HEK293 (cell line): Measurements from ENCODE around the gene KRT17.

ENCODE experiments used
- CTCF ChIA-PET: fragments of 350-600 bp; formaldehyde crosslinking; extraction: SDS; loops from one replicate; lab custom pipeline; 2021; ENCODE audit warnings: antibody characterized with exemption; lab: Yijun Ruan, JAX
- POLR2A ChIA-PET: fragments of 300-600 bp; formaldehyde crosslinking; extraction: SDS; loops from one replicate; lab custom pipeline; 2020; ENCODE audit warnings: antibody characterized with exemption, inconsistent platforms; lab: Yijun Ruan, JAX
- H3K27ac ChIP-seq: fragments of 200-500 bp; sonication (Bioruptor generic); 2 replicates; pipeline ENCODE4 v1.5.1; 2014; ENCODE audit warnings: low read depth, low read length, control low read depth, inconsistent platforms; ENCODE audit errors: extremely low read depth
- H3K36me3 ChIP-seq, 2 experiments: fragments of 200-500 bp in 1 of 2; sonication (Bioruptor generic) in 1 of 2; 1 replicate in 1 of 2; 2 replicates in 1 of 2; pipeline ENCODE4 v1.5.1; 2014 to 2017; ENCODE audit warnings: inconsistent platforms in 2 of 2, low read length in 2 of 2; ENCODE audit not compliant: control insufficient read depth in 2 of 2, insufficient read depth in 1 of 2
- H3K4me1 ChIP-seq: fragments of 200-500 bp; sonication (Bioruptor generic); 2 replicates; pipeline ENCODE4 v1.5.1; 2014; ENCODE audit warnings: mild to moderate bottlenecking, low read length, inconsistent platforms; ENCODE audit not compliant: control insufficient read depth, insufficient read depth
- H3K4me3 ChIP-seq: 2 replicates; pipeline ENCODE4 v1.5.1; 2011; ENCODE audit warnings: low read depth, mild to moderate bottlenecking, control low read depth, low read length, moderate library complexity
- H3K9me3 ChIP-seq: fragments of 200-500 bp; sonication (Bioruptor generic); 2 replicates; pipeline ENCODE4 v1.5.1; 2014; ENCODE audit warnings: low read depth, low read length, inconsistent platforms; ENCODE audit not compliant: control insufficient read depth, insufficient read depth
- GLI4 ChIP-seq: fragments of 450-650 bp; formaldehyde crosslinking; IDR thresholded peaks from 2 replicates; pipeline ENCODE4 v1.5.1; 2016; ENCODE audit warnings: missing biosample characterization, missing genetic modification characterization
- ZBTB20 ChIP-seq: fragments of 450-650 bp; formaldehyde crosslinking; IDR thresholded peaks from 2 replicates; pipeline ENCODE4 v1.5.1; 2016; ENCODE audit warnings: missing biosample characterization, missing genetic modification characterization
- ZBTB7A ChIP-seq: fragments of 450-650 bp; formaldehyde crosslinking; IDR thresholded peaks from 2 replicates; pipeline ENCODE4 v1.5.1; 2016; ENCODE audit warnings: low read depth, missing biosample characterization, missing genetic modification characterization
- ZEB2 ChIP-seq: fragments of 450-650 bp; formaldehyde crosslinking; IDR thresholded peaks from 2 replicates; pipeline ENCODE4 v1.5.1; 2016; ENCODE audit warnings: missing biosample characterization, missing genetic modification characterization
- ZNF221 ChIP-seq: fragments of 450-650 bp; formaldehyde crosslinking; IDR thresholded peaks from 2 replicates; pipeline ENCODE4 v1.5.1; 2017; ENCODE audit warnings: missing biosample characterization, missing genetic modification characterization, borderline replicate concordance
- ZNF292 ChIP-seq: fragments of 450-650 bp; formaldehyde crosslinking; IDR thresholded peaks from 2 replicates; pipeline ENCODE4 v1.5.1; 2016; ENCODE audit warnings: low read depth, missing biosample characterization, missing genetic modification characterization, borderline replicate concordance
- ZNF391 ChIP-seq: fragments of 450-650 bp; formaldehyde crosslinking; IDR thresholded peaks from 2 replicates; pipeline ENCODE4 v1.5.1; 2016; ENCODE audit warnings: low read depth, missing biosample characterization, missing genetic modification characterization, borderline replicate concordance
- ZNF530 ChIP-seq: fragments of 450-650 bp; formaldehyde crosslinking; IDR thresholded peaks from 2 replicates; pipeline ENCODE4 v1.5.1; 2016; ENCODE audit warnings: low read depth, missing biosample characterization, missing genetic modification characterization
- ZNF558 ChIP-seq: fragments of 450-650 bp; formaldehyde crosslinking; IDR thresholded peaks from 2 replicates; pipeline ENCODE4 v1.5.1; 2016; ENCODE audit warnings: missing biosample characterization, missing genetic modification characterization
- ZNF596 ChIP-seq: fragments of 450-650 bp; IDR thresholded peaks from 2 replicates; pipeline ENCODE4 v1.5.0; 2018; ENCODE audit warnings: missing biosample characterization, mild to moderate bottlenecking, missing genetic modification characterization, moderate library complexity
- ZNF623 ChIP-seq: fragments of 450-650 bp; formaldehyde crosslinking; IDR thresholded peaks from 2 replicates; pipeline ENCODE4 v1.5.1; 2016; ENCODE audit warnings: missing biosample characterization, missing genetic modification characterization
- ZNF664 ChIP-seq: fragments of 450-650 bp; formaldehyde crosslinking; IDR thresholded peaks from 2 replicates; pipeline ENCODE4 v1.5.1; 2016; ENCODE audit warnings: missing biosample characterization, missing genetic modification characterization
- ZNF76 ChIP-seq: fragments of 450-650 bp; formaldehyde crosslinking; IDR thresholded peaks from 2 replicates; pipeline ENCODE4; 2016; ENCODE audit warnings: low read depth, missing biosample characterization, missing genetic modification characterization, borderline replicate concordance
- ZNF791 ChIP-seq: fragments of 450-650 bp; formaldehyde crosslinking; IDR thresholded peaks from 2 replicates; pipeline ENCODE4 v1.5.1; 2016; ENCODE audit warnings: missing biosample characterization, missing genetic modification characterization
- ZNF830 ChIP-seq: fragments of 450-650 bp; IDR thresholded peaks from 2 replicates; pipeline ENCODE4 v1.5.0; 2018; ENCODE audit warnings: missing biosample characterization, missing genetic modification characterization, low read depth, mild to moderate bottlenecking, moderate library complexity
- ZNF843 ChIP-seq: fragments of 450-650 bp; formaldehyde crosslinking; IDR thresholded peaks from 2 replicates; pipeline ENCODE4 v1.5.1; 2016; ENCODE audit warnings: missing biosample characterization, missing genetic modification characterization
- TF ChIP-seq, protein P1 (sequence below): fragments of 450-650 bp; formaldehyde crosslinking; IDR thresholded peaks from 2 replicates; pipeline ENCODE4 v1.5.1; 2016; ENCODE audit warnings: missing biosample characterization, missing genetic modification characterization, borderline replicate concordance
- TF ChIP-seq, protein P2 (sequence below): fragments of 450-650 bp; formaldehyde crosslinking; IDR thresholded peaks from 2 replicates; pipeline ENCODE4 v1.5.1; 2016; ENCODE audit warnings: missing biosample characterization, missing genetic modification characterization
- TF ChIP-seq, protein P3 (sequence below): fragments of 450-650 bp; formaldehyde crosslinking; IDR thresholded peaks from 2 replicates; pipeline ENCODE4 v1.5.1; 2017; ENCODE audit warnings: missing biosample characterization, mild to moderate bottlenecking, missing genetic modification characterization, moderate library complexity
- TF ChIP-seq, protein P4 (sequence below): fragments of 450-650 bp; IDR thresholded peaks from 2 replicates; pipeline ENCODE4 v1.5.1; 2018; ENCODE audit warnings: missing biosample characterization, missing genetic modification characterization
- TF ChIP-seq, protein P5 (sequence below): fragments of 450-650 bp; formaldehyde crosslinking; IDR thresholded peaks from 2 replicates; pipeline ENCODE4 v1.5.1; 2017; ENCODE audit warnings: missing biosample characterization, missing genetic modification characterization
- TF ChIP-seq, protein P6 (sequence below): fragments of 450-650 bp; formaldehyde crosslinking; IDR thresholded peaks from 2 replicates; pipeline ENCODE4 v1.5.1; 2016; ENCODE audit warnings: missing biosample characterization, missing genetic modification characterization

Gene KRT17

DNA sequence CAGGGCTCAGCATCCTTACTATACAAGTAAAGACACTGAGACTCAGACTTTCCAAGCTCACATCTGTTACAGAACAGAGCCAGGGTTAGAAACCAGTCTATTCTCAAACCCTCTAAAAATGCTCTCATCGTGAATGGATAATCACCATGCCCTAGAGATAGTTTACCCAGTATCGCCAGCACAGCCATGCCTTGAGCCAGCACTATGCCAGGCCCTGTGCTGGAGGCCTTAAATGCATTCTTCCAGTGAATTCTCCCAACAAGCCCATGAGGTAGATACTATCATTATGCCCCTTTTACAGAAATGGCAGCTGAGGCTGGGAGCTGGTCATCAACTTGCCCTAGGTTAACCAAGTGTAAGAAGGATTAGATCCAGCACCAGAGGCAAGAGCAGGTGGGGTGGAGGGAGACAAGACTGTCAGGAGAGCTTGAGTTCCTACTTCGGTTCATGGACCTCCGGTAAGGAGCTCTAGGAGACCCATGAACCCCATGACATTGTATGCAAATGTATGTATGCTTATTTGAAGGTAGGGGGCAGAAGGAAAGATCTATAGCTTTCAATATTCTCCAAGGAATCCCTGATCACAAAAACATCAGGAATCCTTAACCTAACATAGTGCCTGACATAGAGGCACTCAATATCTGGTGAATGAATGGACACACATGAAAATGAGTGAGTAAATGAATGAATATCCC lies 42.9 kb downstream of the KRT17 start:
- CTCF ChIA-PET = interaction anchor here (0.7 to 3.2 kb wide), 15 partner anchors 9 to 769 kb away, joined by 3 to 40 read pairs (median 4); no protein-coding TSS in a partner anchor
- Histone ChIP-seq H3K4me1 (no peaks in the 10 kb centered on the region; the same call in 1 of the 2 replicates), H3K36me3 (no peaks in the 10 kb centered on the region), H3K4me3 (no peak overlapping the region), H3K9me3 (no peaks in the 10 kb centered on the region), H3K27ac (no peak overlapping the region)
- POLR2A ChIA-PET = interaction anchor here (0.5 to 1.0 kb wide), 2 partner anchors 67 to 107 kb away, joined by 3 to 6 read pairs; no protein-coding TSS in a partner anchor
- TF ChIP-seq, protein P1, sequence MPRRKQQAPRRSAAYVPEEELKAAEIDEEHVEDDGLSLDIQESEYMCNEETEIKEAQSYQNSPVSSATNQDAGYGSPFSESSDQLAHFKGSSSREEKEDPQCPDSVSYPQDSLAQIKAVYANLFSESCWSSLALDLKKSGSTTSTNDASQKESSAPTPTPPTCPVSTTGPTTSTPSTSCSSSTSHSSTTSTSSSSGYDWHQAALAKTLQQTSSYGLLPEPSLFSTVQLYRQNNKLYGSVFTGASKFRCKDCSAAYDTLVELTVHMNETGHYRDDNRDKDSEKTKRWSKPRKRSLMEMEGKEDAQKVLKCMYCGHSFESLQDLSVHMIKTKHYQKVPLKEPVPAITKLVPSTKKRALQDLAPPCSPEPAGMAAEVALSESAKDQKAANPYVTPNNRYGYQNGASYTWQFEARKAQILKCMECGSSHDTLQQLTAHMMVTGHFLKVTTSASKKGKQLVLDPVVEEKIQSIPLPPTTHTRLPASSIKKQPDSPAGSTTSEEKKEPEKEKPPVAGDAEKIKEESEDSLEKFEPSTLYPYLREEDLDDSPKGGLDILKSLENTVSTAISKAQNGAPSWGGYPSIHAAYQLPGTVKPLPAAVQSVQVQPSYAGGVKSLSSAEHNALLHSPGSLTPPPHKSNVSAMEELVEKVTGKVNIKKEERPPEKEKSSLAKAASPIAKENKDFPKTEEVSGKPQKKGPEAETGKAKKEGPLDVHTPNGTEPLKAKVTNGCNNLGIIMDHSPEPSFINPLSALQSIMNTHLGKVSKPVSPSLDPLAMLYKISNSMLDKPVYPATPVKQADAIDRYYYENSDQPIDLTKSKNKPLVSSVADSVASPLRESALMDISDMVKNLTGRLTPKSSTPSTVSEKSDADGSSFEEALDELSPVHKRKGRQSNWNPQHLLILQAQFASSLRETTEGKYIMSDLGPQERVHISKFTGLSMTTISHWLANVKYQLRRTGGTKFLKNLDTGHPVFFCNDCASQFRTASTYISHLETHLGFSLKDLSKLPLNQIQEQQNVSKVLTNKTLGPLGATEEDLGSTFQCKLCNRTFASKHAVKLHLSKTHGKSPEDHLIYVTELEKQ (tag by site-specific recombination) = no peak
- TF ChIP-seq ZNF596 (no peak), ZBTB20 (tag by site-specific recombination) (no peak), ZNF530 (tag by site-specific recombination) (no peak), ZNF76 (tag by site-specific recombination) (no peak), ZNF292 (tag by site-specific recombination) (no peak), GLI4 (tag by site-specific recombination) (no peak), ZNF623 (tag by site-specific recombination) (no peak), ZNF843 (no peak), ZNF830 (tag by site-specific recombination) (no peak), ZBTB7A (no peak), ZNF791 (tag by site-specific recombination) (no peak)
- TF ChIP-seq, protein P2, sequence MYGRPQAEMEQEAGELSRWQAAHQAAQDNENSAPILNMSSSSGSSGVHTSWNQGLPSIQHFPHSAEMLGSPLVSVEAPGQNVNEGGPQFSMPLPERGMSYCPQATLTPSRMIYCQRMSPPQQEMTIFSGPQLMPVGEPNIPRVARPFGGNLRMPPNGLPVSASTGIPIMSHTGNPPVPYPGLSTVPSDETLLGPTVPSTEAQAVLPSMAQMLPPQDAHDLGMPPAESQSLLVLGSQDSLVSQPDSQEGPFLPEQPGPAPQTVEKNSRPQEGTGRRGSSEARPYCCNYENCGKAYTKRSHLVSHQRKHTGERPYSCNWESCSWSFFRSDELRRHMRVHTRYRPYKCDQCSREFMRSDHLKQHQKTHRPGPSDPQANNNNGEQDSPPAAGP (tag by site-specific recombination) = no peak
- TF ChIP-seq, protein P3, sequence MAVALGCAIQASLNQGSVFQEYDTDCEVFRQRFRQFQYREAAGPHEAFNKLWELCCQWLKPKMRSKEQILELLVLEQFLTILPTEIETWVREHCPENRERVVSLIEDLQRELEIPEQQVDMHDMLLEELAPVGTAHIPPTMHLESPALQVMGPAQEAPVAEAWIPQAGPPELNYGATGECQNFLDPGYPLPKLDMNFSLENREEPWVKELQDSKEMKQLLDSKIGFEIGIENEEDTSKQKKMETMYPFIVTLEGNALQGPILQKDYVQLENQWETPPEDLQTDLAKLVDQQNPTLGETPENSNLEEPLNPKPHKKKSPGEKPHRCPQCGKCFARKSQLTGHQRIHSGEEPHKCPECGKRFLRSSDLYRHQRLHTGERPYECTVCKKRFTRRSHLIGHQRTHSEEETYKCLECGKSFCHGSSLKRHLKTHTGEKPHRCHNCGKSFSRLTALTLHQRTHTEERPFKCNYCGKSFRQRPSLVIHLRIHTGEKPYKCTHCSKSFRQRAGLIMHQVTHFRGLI (tag by site-specific recombination) = no peak

DNA sequence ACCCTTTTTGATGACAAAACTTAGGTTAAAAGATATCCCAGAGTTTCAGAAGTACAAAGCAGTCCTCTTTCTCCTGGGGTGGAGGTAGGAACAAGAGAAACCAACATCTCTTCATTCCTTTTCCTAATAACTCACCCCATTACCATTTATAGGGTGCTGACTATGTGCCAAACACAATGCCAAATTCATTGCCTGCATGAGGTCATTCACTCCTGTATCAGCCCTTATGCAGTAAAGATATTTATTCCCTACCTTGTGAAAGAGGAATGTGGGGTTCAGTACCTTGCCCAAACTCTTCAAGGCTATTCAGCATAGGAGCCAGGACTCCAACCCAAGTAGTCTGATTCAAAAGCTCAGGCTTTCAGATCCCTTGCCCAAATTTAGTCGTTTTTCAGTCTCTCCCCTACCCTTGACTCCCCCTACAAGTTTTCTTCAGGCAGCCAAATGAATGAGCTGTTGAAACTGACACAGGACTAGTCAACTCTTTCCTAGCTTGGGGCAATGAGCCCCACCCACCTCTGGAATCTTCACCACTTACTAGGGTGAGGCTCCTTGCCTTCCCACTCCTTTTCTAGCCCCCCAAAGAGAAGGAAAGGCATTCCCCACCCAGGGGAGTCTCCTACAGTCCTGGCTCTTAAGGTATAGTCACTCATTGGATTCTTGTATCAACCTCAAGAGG lies 43.5 kb downstream of the KRT17 start:
- H3K4me3 ChIP-seq = no peak overlapping the region
- POLR2A ChIA-PET = interaction anchor here (0.5 to 1.0 kb wide), 2 partner anchors 68 to 108 kb away, joined by 3 to 6 read pairs; no protein-coding TSS in a partner anchor
- H3K4me1 ChIP-seq = no peaks in the 10 kb centered on the region; the same call in 1 of the 2 replicates
- no peak overlapping the region for H3K27ac ChIP-seq
- no peaks in the 10 kb centered on the region for H3K9me3 ChIP-seq
- H3K36me3 ChIP-seq = no peaks in the 10 kb centered on the region
- CTCF ChIA-PET = interaction anchor here (0.7 to 3.2 kb wide), 11 partner anchors 10 to 87 kb away, joined by 3 to 40 read pairs (median 4); no protein-coding TSS in a partner anchor
- no peak for TF ChIP-seq ZNF221 (tag by site-specific recombination)
- TF ChIP-seq ZNF623 (tag by site-specific recombination) = no peak
- TF ChIP-seq, protein P4, sequence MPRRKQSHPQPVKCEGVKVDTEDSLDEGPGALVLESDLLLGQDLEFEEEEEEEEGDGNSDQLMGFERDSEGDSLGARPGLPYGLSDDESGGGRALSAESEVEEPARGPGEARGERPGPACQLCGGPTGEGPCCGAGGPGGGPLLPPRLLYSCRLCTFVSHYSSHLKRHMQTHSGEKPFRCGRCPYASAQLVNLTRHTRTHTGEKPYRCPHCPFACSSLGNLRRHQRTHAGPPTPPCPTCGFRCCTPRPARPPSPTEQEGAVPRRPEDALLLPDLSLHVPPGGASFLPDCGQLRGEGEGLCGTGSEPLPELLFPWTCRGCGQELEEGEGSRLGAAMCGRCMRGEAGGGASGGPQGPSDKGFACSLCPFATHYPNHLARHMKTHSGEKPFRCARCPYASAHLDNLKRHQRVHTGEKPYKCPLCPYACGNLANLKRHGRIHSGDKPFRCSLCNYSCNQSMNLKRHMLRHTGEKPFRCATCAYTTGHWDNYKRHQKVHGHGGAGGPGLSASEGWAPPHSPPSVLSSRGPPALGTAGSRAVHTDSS (tag by site-specific recombination) = no peak
- TF ChIP-seq ZEB2 (tag by site-specific recombination) = no peak
- TF ChIP-seq ZNF391 (tag by site-specific recombination) = no peak
- TF ChIP-seq ZNF558 (tag by site-specific recombination) = no peak
- TF ChIP-seq, protein P5, sequence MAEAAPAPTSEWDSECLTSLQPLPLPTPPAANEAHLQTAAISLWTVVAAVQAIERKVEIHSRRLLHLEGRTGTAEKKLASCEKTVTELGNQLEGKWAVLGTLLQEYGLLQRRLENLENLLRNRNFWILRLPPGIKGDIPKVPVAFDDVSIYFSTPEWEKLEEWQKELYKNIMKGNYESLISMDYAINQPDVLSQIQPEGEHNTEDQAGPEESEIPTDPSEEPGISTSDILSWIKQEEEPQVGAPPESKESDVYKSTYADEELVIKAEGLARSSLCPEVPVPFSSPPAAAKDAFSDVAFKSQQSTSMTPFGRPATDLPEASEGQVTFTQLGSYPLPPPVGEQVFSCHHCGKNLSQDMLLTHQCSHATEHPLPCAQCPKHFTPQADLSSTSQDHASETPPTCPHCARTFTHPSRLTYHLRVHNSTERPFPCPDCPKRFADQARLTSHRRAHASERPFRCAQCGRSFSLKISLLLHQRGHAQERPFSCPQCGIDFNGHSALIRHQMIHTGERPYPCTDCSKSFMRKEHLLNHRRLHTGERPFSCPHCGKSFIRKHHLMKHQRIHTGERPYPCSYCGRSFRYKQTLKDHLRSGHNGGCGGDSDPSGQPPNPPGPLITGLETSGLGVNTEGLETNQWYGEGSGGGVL (tag by site-specific recombination) = no peak
- TF ChIP-seq ZNF664 (tag by site-specific recombination) = no peak
- TF ChIP-seq, protein P6, sequence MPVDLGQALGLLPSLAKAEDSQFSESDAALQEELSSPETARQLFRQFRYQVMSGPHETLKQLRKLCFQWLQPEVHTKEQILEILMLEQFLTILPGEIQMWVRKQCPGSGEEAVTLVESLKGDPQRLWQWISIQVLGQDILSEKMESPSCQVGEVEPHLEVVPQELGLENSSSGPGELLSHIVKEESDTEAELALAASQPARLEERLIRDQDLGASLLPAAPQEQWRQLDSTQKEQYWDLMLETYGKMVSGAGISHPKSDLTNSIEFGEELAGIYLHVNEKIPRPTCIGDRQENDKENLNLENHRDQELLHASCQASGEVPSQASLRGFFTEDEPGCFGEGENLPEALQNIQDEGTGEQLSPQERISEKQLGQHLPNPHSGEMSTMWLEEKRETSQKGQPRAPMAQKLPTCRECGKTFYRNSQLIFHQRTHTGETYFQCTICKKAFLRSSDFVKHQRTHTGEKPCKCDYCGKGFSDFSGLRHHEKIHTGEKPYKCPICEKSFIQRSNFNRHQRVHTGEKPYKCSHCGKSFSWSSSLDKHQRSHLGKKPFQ (tag by site-specific recombination) = no peak
